HG02973 (cell line): ENCODE results near the gene CPVL.
"Not testable (repeated sequence)": the region's sequence is repeated elsewhere in the genome, so short reads cannot be mapped to it uniquely, and the experiment has no call there.

ENCODE experiments used
- ATAC-seq: cut with Tn5 transposase; IDR thresholded peaks from one replicate; pipeline ENCODE4 v1.9.1; 2021; ENCODE audit warnings: moderate library complexity; ENCODE audit not compliant: unreplicated experiment

CPVL gene

GRCh38 chr7:29122081-29122480, 24.3 kb downstream of the CPVL start:
- no peak for ATAC-seq

- ATAC-seq, result no peak
These were observed 25.4 kb downstream of the CPVL start for GRCh38 chr7:29120955-29121354.

GRCh38 chr7:29119538-29119937, 26.8 kb downstream of the CPVL start:
- ATAC-seq, result no peak

GRCh38 chr7:29116361-29117200, 29.8 kb downstream of the CPVL start:
- no peak for ATAC-seq

GRCh38 chr7:29115753-29116152, 30.6 kb downstream of the CPVL start:
- no peak for ATAC-seq

GRCh38 chr7:29115130-29115687, 31.1 kb downstream of the CPVL start:
- ATAC-seq, result no peak

GRCh38 chr7:29114266-29114665, 32.1 kb downstream of the CPVL start:
- not testable (repeated sequence) for ATAC-seq

GRCh38 chr7:29113384-29114102, 32.8 kb downstream of the CPVL start:
- no peak for ATAC-seq

- ATAC-seq, result no peak
These were observed 33.6 kb downstream of the CPVL start for GRCh38 chr7:29112721-29113120.

- ATAC-seq, result no peak
These were observed 36.4 kb downstream of the CPVL start for GRCh38 chr7:29109899-29110298.

GRCh38 chr7:29109358-29109757, 37.0 kb downstream of the CPVL start:
- no peak for ATAC-seq

GRCh38 chr7:29107056-29107455, 39.3 kb downstream of the CPVL start:
- ATAC-seq, result no peak

GRCh38 chr7:29106669-29106988, 39.7 kb downstream of the CPVL start:
- ATAC-seq, result no peak

- peak; percentile 61 for ATAC-seq
These were observed 40.3 kb downstream of the CPVL start for GRCh38 chr7:29105752-29106668.

- ATAC-seq, result no peak
These were observed 41.1 kb downstream of the CPVL start for GRCh38 chr7:29105191-29105590.

GRCh38 chr7:29102558-29103151, 43.7 kb downstream of the CPVL start:
- peak; percentile 54 for ATAC-seq

- ATAC-seq, result no peak
These were observed 45.4 kb downstream of the CPVL start for GRCh38 chr7:29100924-29101323.

GRCh38 chr7:29099896-29100847, 46.2 kb downstream of the CPVL start:
- ATAC-seq, result no peak

- ATAC-seq, result no peak
These were observed 49.9 kb downstream of the CPVL start for GRCh38 chr7:29096446-29096730.
